Body of pancreas (tissue), 4 donors: Measurements from ENCODE around the gene MRGPRD. TPM values are rescaled to one million over a fixed set of nuclear protein-coding genes. Genes with fewer than 3 reads are reported as not detected.

Experiments
- ATAC-seq: fragments of 150-250 bp; one replicate; pipeline ENCODE4 v1.9.1; 2016
- DNase-seq, 4 donors: peaks; one replicate each; pipeline ENCODE4 v3.0.0-alpha.2; 2019
- H3K27ac ChIP-seq, 4 donors: fragments of 200-600 bp; sonication (generic); 1 replicate in 3 of 4; 2 replicates in 1 of 4; pipeline versions ENCODE4 v1.5.1 to v1.6.1; 2016 to 2019; ENCODE audit warnings: mild to moderate bottlenecking in 1 of 4, mixed read lengths in 1 of 4, moderate library complexity in 1 of 4
- H3K27me3 ChIP-seq, 2 donors: fragments of 200-600 bp; sonication (generic); one replicate each; pipeline ENCODE4 v1.6.0; 2016; ENCODE audit warnings: mild to moderate bottlenecking in 1 of 2
- H3K36me3 ChIP-seq, 2 donors: fragments of 200-600 bp; sonication (generic); replicated peaks in 1 of 2; 2 replicates each; pipeline ENCODE4 v1.5.1; 2016; ENCODE audit warnings: low read depth in 2 of 2; ENCODE audit not compliant: insufficient read depth in 1 of 2
- H3K4me1 ChIP-seq: fragments of 200-600 bp; sonication (generic); one replicate; pipeline ENCODE4 v1.6.0; 2016
- H3K4me3 ChIP-seq, 2 donors: fragments of 200-600 bp; sonication (generic); 1 replicate in 1 of 2; 2 replicates in 1 of 2; pipeline ENCODE4 v1.5.1; 2016 to 2019
- H3K9me3 ChIP-seq, 3 donors: fragments of 200-600 bp; sonication (generic); 1 replicate in 2 of 3; 2 replicates in 1 of 3; pipeline ENCODE4 v1.5.1; 2016
- CTCF ChIP-seq, 7 experiments: fragments of 450-650 bp in 4 of 7; fragments of 200-600 bp in 3 of 7; sonication (generic) in 3 of 7; IDR thresholded peaks; one replicate each; pipeline ENCODE4 v1.5.1; 2016 to 2019; ENCODE audit warnings: antibody characterized with exemption in 7 of 7
- POLR2A ChIP-seq, 3 donors: fragments of 450-650 bp; IDR thresholded peaks; one replicate each; pipeline ENCODE4 v1.6.1; 2016; ENCODE audit warnings: antibody characterized with exemption in 3 of 3, mild to moderate bottlenecking in 2 of 3
- WGBS, 2 donors: methylation state at CpG; one replicate each; pipeline ENCODE4 v1.1.5; 2017; 5-methylcytosine and 5-hydroxymethylcytosine counted together
- intact Hi-C: fragments of 100-400 bp; cut with DNase I; formaldehyde crosslinking; loops from one replicate; pipeline ENCODE4 v1.15.1; 2023
- total RNA-seq, 2 donors: library from RNA; depleted of rRNA; stranded (reverse); fragments of >200 nt; gene quantifications; one replicate each; pipeline ENCODE4 v1.1.0, GENCODE V29; 2016

The MRGPRD gene
- total RNA-seq, 2 donors from 2014 or later, result not detected

GRCh38 chr11:68994161-68994893 lies 13.5 kb upstream of the MRGPRD start:
- TF ChIP-seq POLR2A (IDR thresholded peaks at IDR 0.05), result no peak
- no peak for TF ChIP-seq CTCF (IDR thresholded peaks at IDR 0.05)
- no peaks in the 10 kb centered on the region for H3K9me3 ChIP-seq
- H3K27me3 ChIP-seq, result no peaks in the 10 kb centered on the region
- no peaks in the 10 kb centered on the region for H3K36me3 ChIP-seq
- intact Hi-C loops, result no loop called here
- no peaks in the 10 kb centered on the region for H3K4me1 ChIP-seq
- DNase-seq, result no peak
- H3K27ac ChIP-seq, result no peak overlapping the region
- H3K4me3 ChIP-seq, result no peak overlapping the region
- 55 to 57% methylated on average over 19 to 28 of the region's 28 CpGs for WGBS, 2 donors
- no peak for ATAC-seq

- Histone ChIP-seq H3K36me3 (no peaks in the 10 kb centered on the region), H3K9me3 (no peaks in the 10 kb centered on the region), H3K27ac (no peak overlapping the region), H3K4me1 (no peaks in the 10 kb centered on the region), H3K4me3 (no peak overlapping the region), H3K27me3 (no peaks in the 10 kb centered on the region)
- ATAC-seq, result no peak
- WGBS, 2 donors, result 51 to 56% methylated on average over 7 of the region's 7 CpGs
- intact Hi-C loops, result no loop called here
- DNase-seq, result no peak
- TF ChIP-seq CTCF (IDR thresholded peaks at IDR 0.05), result no peak
- TF ChIP-seq POLR2A (IDR thresholded peaks at IDR 0.05), result no peak
Measured at GRCh38 chr11:68993546-68993945, 12.8 kb upstream of the MRGPRD start.

- Histone ChIP-seq H3K27ac (no peak overlapping the region), H3K9me3 (no peaks in the 10 kb centered on the region), H3K36me3 (no peaks in the 10 kb centered on the region), H3K4me3 (no peak overlapping the region), H3K4me1 (no peaks in the 10 kb centered on the region), H3K27me3 (no peaks in the 10 kb centered on the region)
- no peak for TF ChIP-seq CTCF (IDR thresholded peaks at IDR 0.05)
- TF ChIP-seq POLR2A (IDR thresholded peaks at IDR 0.05), result no peak
- DNase-seq (no peak), ATAC-seq (no peak)
- intact Hi-C loops, result no loop called here
- 46 to 49% methylated on average over 13 to 14 of the region's 14 CpGs for WGBS, 2 donors
Measured at GRCh38 chr11:68992743-68993255, 12.0 kb upstream of the MRGPRD start.

- H3K36me3 ChIP-seq, result no peaks in the 10 kb centered on the region
- H3K27me3 ChIP-seq, result no peaks in the 10 kb centered on the region
- ATAC-seq, result no peak
- no peaks in the 10 kb centered on the region for H3K4me1 ChIP-seq
- intact Hi-C loops, result no loop called here
- no peaks in the 10 kb centered on the region for H3K9me3 ChIP-seq
- DNase-seq, result no peak
- 53 to 71% methylated on average over 4 to 11 of the region's 16 CpGs for WGBS, 2 donors
- TF ChIP-seq POLR2A (IDR thresholded peaks at IDR 0.05) (no peak), CTCF (IDR thresholded peaks at IDR 0.05) (no peak)
- no peak overlapping the region for H3K4me3 ChIP-seq
- no peak overlapping the region for H3K27ac ChIP-seq
Measured at GRCh38 chr11:68990995-68991780, 10.4 kb upstream of the MRGPRD start.
